HEK293T (cell line): Measurements from ENCODE around the gene POLR2B.

Experiments
- BHLHE40 ChIP-seq: fragments of 450-650 bp; IDR thresholded peaks from 2 replicates; pipeline ENCODE4 v1.6.1; 2016; ENCODE audit warnings: mild to moderate bottlenecking, moderate library complexity, borderline replicate concordance
- ELF4 ChIP-seq: fragments of 450-650 bp; IDR thresholded peaks from 2 replicates; pipeline ENCODE4 v1.6.1; 2017; ENCODE audit warnings: antibody characterized with exemption
- FOXA1 ChIP-seq: fragments of 450-650 bp; IDR thresholded peaks from 2 replicates; pipeline ENCODE4 v1.6.1; 2016; ENCODE audit warnings: mild to moderate bottlenecking
- FOXK2 ChIP-seq: fragments of 450-650 bp; IDR thresholded peaks from 2 replicates; pipeline ENCODE4 v1.6.1; 2016; ENCODE audit warnings: mild to moderate bottlenecking
- FOXM1 ChIP-seq: fragments of 450-650 bp; IDR thresholded peaks from 2 replicates; pipeline ENCODE4 v1.6.1; 2017; ENCODE audit warnings: mild to moderate bottlenecking, borderline replicate concordance
- HDGF ChIP-seq: fragments of 450-650 bp; IDR thresholded peaks from 2 replicates; pipeline ENCODE4 v1.6.1; 2017; ENCODE audit warnings: antibody characterized with exemption, borderline replicate concordance
- L3MBTL2 ChIP-seq: fragments of 450-650 bp; conservative IDR thresholded peaks from 2 replicates; pipeline ENCODE4 v1.6.1; 2016; ENCODE audit warnings: mild to moderate bottlenecking
- LEF1 ChIP-seq: fragments of 450-650 bp; IDR thresholded peaks from 2 replicates; pipeline ENCODE4 v1.6.1; 2017; ENCODE audit warnings: mild to moderate bottlenecking, borderline replicate concordance
- NFRKB ChIP-seq: fragments of 450-650 bp; IDR thresholded peaks from 2 replicates; pipeline ENCODE4 v1.6.1; 2016; ENCODE audit warnings: mild to moderate bottlenecking, moderate library complexity
- SP1 ChIP-seq: fragments of 450-650 bp; IDR thresholded peaks from 2 replicates; pipeline ENCODE4 v1.6.1; 2017
- SUZ12 ChIP-seq: fragments of 450-650 bp; IDR thresholded peaks from 2 replicates; pipeline ENCODE4 v1.6.1; 2016; ENCODE audit warnings: mild to moderate bottlenecking
- TARDBP ChIP-seq: fragments of 450-650 bp; IDR thresholded peaks from 2 replicates; pipeline ENCODE4 v1.6.1; 2016
- TF ChIP-seq, protein P1 (sequence below): fragments of 450-650 bp; IDR thresholded peaks from 2 replicates; pipeline ENCODE4 v1.6.1; 2016

DNA sequence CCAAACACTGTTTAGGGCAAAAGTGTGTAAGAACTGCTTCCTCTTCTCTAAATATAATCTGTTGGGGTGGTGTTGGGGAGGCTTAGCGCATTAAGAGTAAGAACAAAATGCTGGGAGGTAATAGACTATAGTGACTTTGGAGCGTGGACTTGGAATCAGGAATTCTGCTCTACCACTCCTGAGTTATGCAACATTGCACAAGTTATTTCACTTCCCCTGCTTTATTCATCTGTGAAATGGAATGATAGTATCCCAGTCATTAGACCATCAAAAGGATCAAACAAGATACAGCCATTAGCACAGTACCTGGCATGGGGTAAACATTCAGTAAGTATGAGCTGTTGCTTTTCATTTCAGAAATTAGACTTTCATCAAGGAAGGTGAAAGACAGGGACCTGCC lies 72.8 kb downstream of the POLR2B start:
- TF ChIP-seq LEF1 (no peak), BHLHE40 (no peak), ELF4 (no peak), SUZ12 (no peak), FOXM1 (no peak), L3MBTL2 (no peak), SP1 (no peak), TARDBP (no peak), FOXA1 (no peak), NFRKB (no peak), HDGF (no peak), FOXK2 (no peak)
- TF ChIP-seq, protein P1, sequence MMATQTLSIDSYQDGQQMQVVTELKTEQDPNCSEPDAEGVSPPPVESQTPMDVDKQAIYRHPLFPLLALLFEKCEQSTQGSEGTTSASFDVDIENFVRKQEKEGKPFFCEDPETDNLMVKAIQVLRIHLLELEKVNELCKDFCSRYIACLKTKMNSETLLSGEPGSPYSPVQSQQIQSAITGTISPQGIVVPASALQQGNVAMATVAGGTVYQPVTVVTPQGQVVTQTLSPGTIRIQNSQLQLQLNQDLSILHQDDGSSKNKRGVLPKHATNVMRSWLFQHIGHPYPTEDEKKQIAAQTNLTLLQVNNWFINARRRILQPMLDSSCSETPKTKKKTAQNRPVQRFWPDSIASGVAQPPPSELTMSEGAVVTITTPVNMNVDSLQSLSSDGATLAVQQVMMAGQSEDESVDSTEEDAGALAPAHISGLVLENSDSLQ, result no peak
